Hematopoietic multipotent progenitor cell treated with erythropoietin and hydrocortisone succinate and interleukin-3 and kit ligand, for 15 days (in vitro differentiated cells): ENCODE data around the gene AQP12B.
"Not testable (repeated sequence)": the region's sequence is repeated elsewhere in the genome, so short reads cannot be mapped to it uniquely, and the experiment has no call there.

Experiments
- DNase-seq: peaks from one replicate; pipeline ENCODE4 v3.0.0-alpha.2; 2015; ENCODE audit warnings: low spot score

The AQP12B gene, protein sequence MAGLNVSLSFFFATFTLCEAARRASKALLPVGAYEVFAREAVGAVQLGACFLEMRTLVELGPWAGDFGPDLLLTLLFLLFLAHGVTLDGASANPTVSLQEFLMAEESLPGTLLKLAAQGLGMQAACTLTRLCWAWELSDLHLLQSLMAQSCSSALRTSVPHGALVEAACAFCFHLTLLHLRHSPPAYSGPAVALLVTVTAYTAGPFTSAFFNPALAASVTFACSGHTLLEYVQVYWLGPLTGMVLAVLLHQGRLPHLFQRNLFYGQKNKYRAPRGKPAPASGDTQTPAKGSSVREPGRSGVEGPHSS

GRCh38 chr2:240682431-240683224 lies at the start of gene AQP12B:
Gene AQP12B (minus strand): TSS chr2:240682885. CDS start chr2:240682837, 48 bp downstream.
- not testable (repeated sequence) for DNase-seq

DNA sequence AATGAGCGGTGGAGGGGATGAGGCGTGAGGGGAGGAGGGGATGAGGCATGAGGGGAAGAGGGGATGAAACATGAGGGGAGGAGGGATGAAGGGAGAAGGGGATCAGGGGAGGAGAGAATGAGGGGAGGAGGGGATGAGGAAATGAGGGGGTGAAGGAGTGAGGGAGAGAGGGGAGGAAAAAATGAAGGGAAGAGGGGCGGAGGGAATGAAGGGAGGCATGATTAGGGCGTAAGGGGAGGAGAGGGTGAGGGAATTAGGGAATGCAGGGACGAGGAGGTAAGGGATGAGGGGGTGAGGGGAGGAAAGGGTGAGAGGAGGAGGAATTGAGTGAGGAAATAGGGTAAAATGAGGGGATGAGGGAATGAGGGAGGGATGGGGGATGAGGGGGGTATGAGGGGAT lies 49.5 kb upstream of the AQP12B start:
- no peak for DNase-seq

GRCh38 chr2:240731178-240731545 lies 48.5 kb upstream of the AQP12B start:
- DNase-seq: no peak

GRCh38 chr2:240730501-240731177 lies 48.0 kb upstream of the AQP12B start:
- no peak for DNase-seq

GRCh38 chr2:240728827-240729226 lies 46.1 kb upstream of the AQP12B start:
- DNase-seq: no peak

- DNase-seq: no peak
Observed at GRCh38 chr2:240728361-240728760, 45.7 kb upstream of the AQP12B start.

- DNase-seq: no peak
Observed at GRCh38 chr2:240727913-240728312, 45.2 kb upstream of the AQP12B start.

DNA sequence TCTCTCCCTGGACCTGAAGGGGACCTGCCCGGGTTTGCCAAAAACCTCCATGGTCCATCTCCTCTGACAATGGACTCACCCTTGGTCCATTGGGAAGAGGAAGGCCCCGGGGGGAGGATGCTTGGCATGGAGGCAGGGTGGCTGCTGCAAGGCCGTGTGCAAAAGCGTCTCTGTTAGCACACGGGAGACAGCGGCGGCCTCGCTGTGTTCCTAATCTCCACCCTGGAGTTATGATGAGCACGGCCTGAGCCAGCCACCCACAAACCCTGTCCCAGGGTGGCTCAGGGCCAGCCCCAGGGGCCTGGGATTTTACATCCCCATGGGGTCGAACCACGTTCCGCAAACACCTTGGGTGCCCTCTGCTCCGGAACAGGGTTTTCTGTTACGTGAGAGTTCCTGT lies 44.8 kb upstream of the AQP12B start:
- no peak for DNase-seq

GRCh38 chr2:240726876-240727275 lies 44.2 kb upstream of the AQP12B start:
- no peak for DNase-seq

GRCh38 chr2:240725671-240726070 lies 43.0 kb upstream of the AQP12B start:
- no peak for DNase-seq

DNA sequence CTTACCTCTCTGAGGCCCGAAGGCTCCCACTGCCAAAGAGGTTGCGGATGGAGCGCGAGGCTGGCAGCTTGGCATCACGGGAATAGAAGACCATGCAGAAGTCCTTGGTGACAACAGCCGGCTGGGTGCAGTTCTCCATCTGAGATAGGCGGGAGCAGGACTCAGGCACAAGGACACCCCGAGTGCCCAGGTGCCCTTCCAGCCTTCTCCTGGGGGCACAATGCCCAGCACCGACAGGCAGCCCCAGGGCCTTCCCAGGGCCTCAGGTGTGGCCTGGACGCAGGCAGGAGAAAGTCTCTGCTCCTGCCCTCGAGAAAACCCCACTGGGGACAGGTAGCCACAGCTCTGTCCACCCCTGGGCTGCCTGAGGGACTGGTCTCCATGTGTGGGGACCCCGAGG lies 42.6 kb upstream of the AQP12B start:
- DNase-seq: no peak

GRCh38 chr2:240724431-240724830 lies 41.7 kb upstream of the AQP12B start:
- DNase-seq: no peak

GRCh38 chr2:240723851-240724250 lies 41.2 kb upstream of the AQP12B start:
- no peak for DNase-seq

GRCh38 chr2:240722796-240723735 lies 40.4 kb upstream of the AQP12B start:
- no peak for DNase-seq

- no peak for DNase-seq
Observed at GRCh38 chr2:240722376-240722775, 39.7 kb upstream of the AQP12B start.

DNA sequence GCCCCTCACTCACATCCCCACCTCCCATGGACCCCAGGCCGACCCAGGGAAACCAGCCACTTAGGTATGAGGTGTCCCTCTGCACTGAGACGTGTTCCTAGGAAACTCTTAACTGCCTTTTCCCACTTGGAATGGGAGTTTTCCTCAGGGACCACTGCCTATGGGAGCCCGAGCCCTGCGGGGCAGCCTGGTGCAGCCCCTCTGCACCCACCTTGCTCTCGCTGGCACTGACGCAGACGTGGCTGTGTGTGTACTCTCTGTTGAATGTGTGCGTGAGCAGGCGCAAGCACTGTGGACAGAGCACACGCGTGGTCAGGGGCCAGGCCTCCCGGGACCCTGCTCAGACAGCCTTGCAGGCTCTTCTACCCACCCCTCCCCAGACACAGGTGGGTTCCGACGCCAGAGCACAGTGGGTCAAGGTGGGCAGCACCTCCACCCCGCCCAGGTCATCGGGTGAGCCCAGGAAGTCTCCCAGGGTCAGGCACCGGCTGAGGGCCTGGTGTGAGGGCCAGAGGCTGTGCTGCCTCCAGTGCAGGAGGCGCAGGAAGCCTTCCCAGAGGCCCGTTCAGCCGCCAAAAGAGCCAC lies 39.0 kb upstream of the AQP12B start:
- DNase-seq: no peak

- no peak for DNase-seq
Observed at GRCh38 chr2:240720686-240721595, 38.3 kb upstream of the AQP12B start.

DNA sequence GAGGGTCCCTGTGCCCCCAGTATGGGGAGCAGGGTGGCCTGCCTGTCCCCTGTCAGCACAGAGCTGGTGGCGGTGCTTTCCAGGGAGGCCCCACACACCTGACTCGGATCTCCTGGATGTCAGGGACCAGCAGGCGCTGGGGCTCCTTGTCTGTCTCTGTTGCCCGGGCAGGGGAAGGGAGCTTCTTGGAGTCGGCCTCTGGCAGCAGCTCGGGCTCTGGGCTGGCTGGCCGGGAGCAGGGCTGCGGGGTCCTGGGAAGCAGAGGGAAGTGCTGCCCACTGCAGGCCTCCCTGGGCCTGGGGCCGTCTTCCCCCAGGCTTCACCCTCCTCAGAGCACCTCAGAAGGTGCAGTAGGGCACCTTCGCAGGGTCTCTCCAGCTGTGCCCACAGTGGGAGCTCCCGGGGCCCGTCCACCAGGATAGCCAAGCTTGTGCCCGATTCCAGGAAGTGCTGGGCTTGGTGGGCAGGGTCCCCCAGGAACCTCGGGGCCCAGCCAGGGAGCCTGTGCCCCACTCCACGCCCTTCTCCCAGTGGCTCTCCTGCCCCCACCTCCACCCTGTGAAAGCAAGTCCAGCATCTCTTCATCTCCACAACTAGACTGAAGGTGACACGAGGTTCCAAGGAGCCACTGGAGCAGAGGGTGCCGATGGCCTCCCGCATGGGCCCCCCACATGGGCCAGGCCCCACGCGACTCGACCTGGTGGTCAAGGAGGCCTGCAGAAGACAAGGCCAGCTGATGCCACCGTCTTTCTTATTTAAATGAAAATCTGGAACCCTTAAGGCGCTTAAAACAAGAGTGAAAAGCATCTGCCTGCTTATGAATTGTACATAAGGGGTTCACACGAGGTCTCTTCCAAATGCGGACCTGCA lies 37.2 kb upstream of the AQP12B start:
- no peak for DNase-seq

DNA sequence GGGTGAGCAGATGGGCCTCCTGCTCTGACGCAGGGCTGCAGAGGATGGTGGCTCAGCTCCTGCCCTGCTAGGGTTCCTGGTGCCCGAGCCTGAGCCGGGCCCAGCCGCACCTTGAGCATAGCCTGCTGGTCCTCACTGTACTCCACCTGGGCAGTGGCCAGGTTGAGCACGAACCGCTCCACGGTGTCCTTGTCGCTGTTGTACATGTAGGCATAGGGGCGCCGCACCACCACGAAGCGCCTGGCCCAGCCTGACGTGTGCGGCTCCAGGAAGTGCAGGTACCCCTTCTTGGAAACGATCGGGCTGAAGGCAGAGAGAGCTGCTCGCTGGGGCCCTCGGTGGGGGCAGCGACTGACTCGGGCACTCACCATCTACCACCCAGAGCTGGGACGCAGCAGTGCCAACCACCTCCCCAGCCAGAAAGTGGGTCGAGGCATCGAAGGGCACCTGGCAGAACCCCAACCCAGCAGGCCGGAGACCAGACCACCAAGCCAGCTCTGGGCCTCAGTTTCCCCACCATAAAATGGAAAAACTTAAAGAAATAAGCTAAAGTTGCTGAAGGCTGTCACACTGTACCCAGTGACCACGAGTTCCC lies 36.3 kb upstream of the AQP12B start:
- no peak for DNase-seq
